ENCODE measurements around the gene CHRM2.

DNA sequence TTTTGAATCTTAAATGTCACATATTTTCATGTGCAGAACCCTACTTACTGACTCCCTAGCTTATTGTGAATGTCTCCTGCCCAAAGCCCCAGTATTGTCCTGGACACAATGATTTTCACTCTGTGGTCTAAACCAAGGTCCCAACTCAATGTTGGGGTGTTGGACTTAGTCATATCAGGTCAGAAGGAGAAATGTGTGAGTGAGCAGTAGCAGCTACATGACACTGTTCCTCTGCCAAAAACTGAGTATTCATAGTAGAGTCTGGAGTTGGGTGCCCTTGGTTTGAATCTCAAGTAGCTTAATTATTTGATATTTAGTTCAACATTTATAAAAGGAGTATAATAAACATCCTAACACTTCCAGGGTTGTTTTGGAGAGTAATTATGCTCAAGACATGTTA is 141.0 kb downstream of the CHRM2 start:
- TF ChIP-seq, protein P1, sequence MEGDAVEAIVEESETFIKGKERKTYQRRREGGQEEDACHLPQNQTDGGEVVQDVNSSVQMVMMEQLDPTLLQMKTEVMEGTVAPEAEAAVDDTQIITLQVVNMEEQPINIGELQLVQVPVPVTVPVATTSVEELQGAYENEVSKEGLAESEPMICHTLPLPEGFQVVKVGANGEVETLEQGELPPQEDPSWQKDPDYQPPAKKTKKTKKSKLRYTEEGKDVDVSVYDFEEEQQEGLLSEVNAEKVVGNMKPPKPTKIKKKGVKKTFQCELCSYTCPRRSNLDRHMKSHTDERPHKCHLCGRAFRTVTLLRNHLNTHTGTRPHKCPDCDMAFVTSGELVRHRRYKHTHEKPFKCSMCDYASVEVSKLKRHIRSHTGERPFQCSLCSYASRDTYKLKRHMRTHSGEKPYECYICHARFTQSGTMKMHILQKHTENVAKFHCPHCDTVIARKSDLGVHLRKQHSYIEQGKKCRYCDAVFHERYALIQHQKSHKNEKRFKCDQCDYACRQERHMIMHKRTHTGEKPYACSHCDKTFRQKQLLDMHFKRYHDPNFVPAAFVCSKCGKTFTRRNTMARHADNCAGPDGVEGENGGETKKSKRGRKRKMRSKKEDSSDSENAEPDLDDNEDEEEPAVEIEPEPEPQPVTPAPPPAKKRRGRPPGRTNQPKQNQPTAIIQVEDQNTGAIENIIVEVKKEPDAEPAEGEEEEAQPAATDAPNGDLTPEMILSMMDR (IDR thresholded peaks at IDR 0.05; ENCODE audit: poor library complexity, severe bottlenecking) = no peak
- TF ChIP-seq POLR2AphosphoS5 (IDR thresholded peaks at IDR 0.05) (no peak), RAD21 (conservative IDR thresholded peaks at IDR 0.05) (no peak), EZH2 (IDR thresholded peaks at IDR 0.05; ENCODE audit: borderline replicate concordance, insufficient read depth, low read length, poor library complexity, severe bottlenecking) (no peak), EP300 (conservative IDR thresholded peaks at IDR 0.05; ENCODE audit: poor library complexity, severe bottlenecking) (no peak), SMC3 (conservative IDR thresholded peaks at IDR 0.05; ENCODE audit: poor library complexity) (no peak)
- TF ChIP-seq, protein P2, sequence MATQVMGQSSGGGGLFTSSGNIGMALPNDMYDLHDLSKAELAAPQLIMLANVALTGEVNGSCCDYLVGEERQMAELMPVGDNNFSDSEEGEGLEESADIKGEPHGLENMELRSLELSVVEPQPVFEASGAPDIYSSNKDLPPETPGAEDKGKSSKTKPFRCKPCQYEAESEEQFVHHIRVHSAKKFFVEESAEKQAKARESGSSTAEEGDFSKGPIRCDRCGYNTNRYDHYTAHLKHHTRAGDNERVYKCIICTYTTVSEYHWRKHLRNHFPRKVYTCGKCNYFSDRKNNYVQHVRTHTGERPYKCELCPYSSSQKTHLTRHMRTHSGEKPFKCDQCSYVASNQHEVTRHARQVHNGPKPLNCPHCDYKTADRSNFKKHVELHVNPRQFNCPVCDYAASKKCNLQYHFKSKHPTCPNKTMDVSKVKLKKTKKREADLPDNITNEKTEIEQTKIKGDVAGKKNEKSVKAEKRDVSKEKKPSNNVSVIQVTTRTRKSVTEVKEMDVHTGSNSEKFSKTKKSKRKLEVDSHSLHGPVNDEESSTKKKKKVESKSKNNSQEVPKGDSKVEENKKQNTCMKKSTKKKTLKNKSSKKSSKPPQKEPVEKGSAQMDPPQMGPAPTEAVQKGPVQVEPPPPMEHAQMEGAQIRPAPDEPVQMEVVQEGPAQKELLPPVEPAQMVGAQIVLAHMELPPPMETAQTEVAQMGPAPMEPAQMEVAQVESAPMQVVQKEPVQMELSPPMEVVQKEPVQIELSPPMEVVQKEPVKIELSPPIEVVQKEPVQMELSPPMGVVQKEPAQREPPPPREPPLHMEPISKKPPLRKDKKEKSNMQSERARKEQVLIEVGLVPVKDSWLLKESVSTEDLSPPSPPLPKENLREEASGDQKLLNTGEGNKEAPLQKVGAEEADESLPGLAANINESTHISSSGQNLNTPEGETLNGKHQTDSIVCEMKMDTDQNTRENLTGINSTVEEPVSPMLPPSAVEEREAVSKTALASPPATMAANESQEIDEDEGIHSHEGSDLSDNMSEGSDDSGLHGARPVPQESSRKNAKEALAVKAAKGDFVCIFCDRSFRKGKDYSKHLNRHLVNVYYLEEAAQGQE (IDR thresholded peaks at IDR 0.05; ENCODE audit: borderline replicate concordance) = no peak

All from neural cell (in vitro differentiated cells).